Nephron progenitor cell (in vitro differentiated cells): ENCODE results near the gene FTSJ1.

Experiments used
- DNase-seq: peaks from one replicate; pipeline ENCODE4 v3.0.0; 2021
- H3K27ac Mint-ChIP-seq: 2 replicates; pipeline ENCODE4 v1.8.0; 2021; ENCODE audit warnings: mild to moderate bottlenecking, moderate library complexity, mixed read lengths
- H3K27me3 Mint-ChIP-seq: 2 replicates; pipeline ENCODE4 v1.8.0; 2021; ENCODE audit warnings: mild to moderate bottlenecking, low read depth, mixed read lengths; ENCODE audit not compliant: poor library complexity
- H3K36me3 Mint-ChIP-seq: 2 replicates; pipeline ENCODE4 v1.8.0; 2021; ENCODE audit warnings: low read depth, mixed read lengths
- H3K4me1 Mint-ChIP-seq: 2 replicates; pipeline ENCODE4 v1.8.0; 2021; ENCODE audit warnings: mixed read lengths
- H3K4me3 Mint-ChIP-seq: 2 replicates; pipeline ENCODE4 v1.8.0; 2021; ENCODE audit warnings: mild to moderate bottlenecking, moderate library complexity, mixed read lengths
- H3K9me3 Mint-ChIP-seq: 2 replicates; pipeline ENCODE4 v1.8.0; 2021; ENCODE audit warnings: mild to moderate bottlenecking, moderate library complexity, mixed read lengths
- CTCF ChIP-seq: fragments of 200-600 bp; sonication (generic); IDR thresholded peaks from 2 replicates; pipeline ENCODE4 v1.5.0; 2021; ENCODE audit warnings: antibody characterized with exemption

FTSJ1 gene

DNA sequence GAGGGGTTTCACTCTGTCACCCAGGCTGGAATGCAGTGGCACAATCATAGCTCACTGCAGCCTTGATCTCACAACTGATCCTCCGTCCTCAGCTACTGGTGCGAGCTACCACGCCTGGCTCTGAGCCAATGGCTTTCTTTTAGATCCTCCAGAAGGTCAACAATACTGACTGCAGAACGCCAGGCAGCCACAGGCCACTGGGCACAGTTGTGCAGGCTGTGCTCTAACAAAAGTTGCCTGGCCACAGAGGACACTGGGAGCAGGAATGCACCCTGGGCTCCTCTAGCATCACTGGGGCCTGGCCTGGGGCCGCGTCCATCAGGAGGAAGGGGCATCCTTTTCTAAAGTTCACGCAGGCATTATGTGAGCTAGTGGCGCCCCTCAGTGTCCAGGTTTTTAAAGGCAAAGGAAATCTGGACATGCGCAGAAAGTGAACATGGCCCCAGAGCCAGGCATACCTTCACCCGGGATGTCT is 17.9 kb downstream of the FTSJ1 start:
- H3K27ac Mint-ChIP-seq: no peak overlapping the region
- H3K4me3 Mint-ChIP-seq: no peak overlapping the region
- peaks cover 9% of the 10 kb centered on the region for H3K4me1 Mint-ChIP-seq
- peaks cover 13% of the 10 kb centered on the region for H3K27me3 Mint-ChIP-seq
- H3K36me3 Mint-ChIP-seq: no peaks in the 10 kb centered on the region
- DNase-seq: peak; percentile 41
- peaks cover 69% of the 10 kb centered on the region for H3K9me3 Mint-ChIP-seq
- peak; percentile 41 for TF ChIP-seq CTCF

- no peak overlapping the region for H3K27ac Mint-ChIP-seq
- no peak for TF ChIP-seq CTCF
- DNase-seq: no peak
Observed at GRCh38 chrX:48496660-48497059, 20.7 kb downstream of the FTSJ1 start.

DNA sequence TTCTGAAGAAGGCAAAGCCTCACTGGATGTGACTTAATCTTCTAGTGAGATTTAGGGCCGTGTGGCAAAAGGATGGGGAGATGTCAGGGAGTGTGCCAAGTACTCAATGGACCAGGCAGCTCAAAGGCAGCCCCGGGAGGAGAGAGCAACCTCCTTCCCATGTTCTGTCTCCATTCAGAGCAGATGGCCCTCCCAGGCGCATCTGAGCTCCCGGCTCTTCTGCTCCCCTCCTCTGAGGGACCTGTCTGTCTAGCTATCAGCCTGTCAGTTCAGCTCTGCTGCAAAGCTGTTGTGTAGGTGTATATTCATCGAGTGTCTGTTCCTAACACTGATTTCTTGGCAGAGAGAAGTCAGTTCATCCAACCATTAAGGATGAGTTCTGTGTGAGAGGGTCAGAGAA is 21.9 kb downstream of the FTSJ1 start:
- Mint-ChIP-seq H3K27ac (no peak overlapping the region), H3K4me1 (peaks cover 9% of the 10 kb centered on the region), H3K4me3 (no peak overlapping the region), H3K9me3 (peaks cover 68% of the 10 kb centered on the region), H3K36me3 (no peaks in the 10 kb centered on the region), H3K27me3 (peaks cover 7% of the 10 kb centered on the region)
- TF ChIP-seq CTCF: no peak
- DNase-seq: no peak

More at GRCh38 chrX:48496660-48497059, 20.7 kb downstream of the FTSJ1 start:
- Mint-ChIP-seq H3K4me1 (peaks cover 9% of the 10 kb centered on the region), H3K9me3 (peaks cover 70% of the 10 kb centered on the region), H3K36me3 (no peaks in the 10 kb centered on the region), H3K4me3 (no peak overlapping the region), H3K27me3 (peaks cover 13% of the 10 kb centered on the region)

DNA sequence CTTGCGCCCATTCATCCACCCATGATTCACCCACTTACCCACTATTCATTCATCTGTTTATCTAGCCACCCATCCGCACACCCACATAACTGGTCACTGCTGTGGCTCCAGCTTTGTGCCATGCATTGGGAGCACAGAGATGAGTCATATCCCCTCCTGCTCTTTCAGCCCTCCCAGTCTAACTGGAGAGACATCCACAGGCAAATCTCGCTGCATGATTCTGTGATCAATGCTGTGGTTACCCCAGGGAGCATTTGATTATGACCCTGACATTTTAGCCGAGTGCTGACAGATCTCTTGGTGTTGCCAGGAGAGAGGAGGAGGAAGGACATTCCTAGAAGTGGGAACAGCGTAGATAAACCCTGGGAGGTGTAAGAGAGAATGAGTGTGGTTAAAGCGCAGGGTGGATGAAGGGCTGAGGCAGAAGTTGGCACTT is 22.4 kb downstream of the FTSJ1 start:
- DNase-seq: no peak
- H3K4me1 Mint-ChIP-seq: peaks cover 9% of the 10 kb centered on the region
- H3K27ac Mint-ChIP-seq: no peak overlapping the region
- no peak overlapping the region for H3K4me3 Mint-ChIP-seq
- peaks cover 74% of the 10 kb centered on the region for H3K9me3 Mint-ChIP-seq
- H3K36me3 Mint-ChIP-seq: no peaks in the 10 kb centered on the region
- TF ChIP-seq CTCF: no peak
- peaks cover 7% of the 10 kb centered on the region for H3K27me3 Mint-ChIP-seq

GRCh38 chrX:48504261-48504660 is 28.3 kb downstream of the FTSJ1 start:
- DNase-seq: no peak
- H3K27ac Mint-ChIP-seq: no peak overlapping the region
- peaks cover 6% of the 10 kb centered on the region for H3K27me3 Mint-ChIP-seq
- H3K4me3 Mint-ChIP-seq: no peak overlapping the region
- no peak for TF ChIP-seq CTCF
- peaks cover under 1% of the 10 kb centered on the region for H3K4me1 Mint-ChIP-seq
- H3K9me3 Mint-ChIP-seq: peaks cover 52% of the 10 kb centered on the region
- no peaks in the 10 kb centered on the region for H3K36me3 Mint-ChIP-seq

DNA sequence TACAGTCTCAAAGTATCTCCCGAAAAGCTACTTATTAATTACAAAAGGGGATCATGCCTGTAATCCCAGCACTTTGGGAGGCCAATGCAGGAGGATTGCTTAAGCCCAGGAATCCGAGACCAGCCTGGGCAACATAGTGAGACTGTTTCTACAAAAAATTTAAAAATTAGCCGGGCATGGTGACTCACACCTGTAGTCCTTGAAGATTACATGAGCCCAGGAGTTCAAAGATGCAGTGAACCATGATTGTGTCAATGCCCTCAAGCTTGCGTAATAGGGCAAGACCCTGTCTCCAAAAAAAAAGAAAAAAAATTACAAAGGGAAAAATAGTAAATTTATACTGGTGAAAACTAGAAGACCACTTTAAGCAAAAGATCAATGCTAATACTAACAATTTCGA is 29.5 kb downstream of the FTSJ1 start:
- Mint-ChIP-seq H3K4me3 (no peak overlapping the region), H3K4me1 (peaks cover 8% of the 10 kb centered on the region), H3K9me3 (peaks cover 56% of the 10 kb centered on the region), H3K36me3 (no peaks in the 10 kb centered on the region), H3K27me3 (peaks cover 11% of the 10 kb centered on the region), H3K27ac (no peak overlapping the region)
- DNase-seq: no peak
- TF ChIP-seq CTCF: no peak
